Endothelial cell of umbilical vein (primary cell): ENCODE data around the gene RBPJ. TPM values are rescaled to one million over a fixed set of nuclear protein-coding genes. Genes with fewer than 3 reads are reported as not detected.

Experiments
- BruUV-seq: library from RNA; stranded (reverse); fragments of 400-500 nt; replicated peaks from 2 replicates; lab custom pipeline; 2021; lab: Mats Ljungman, UMichigan
- CTCF ChIA-PET: fragments of 300-600, 350-600 bp; sonication (Branson Sonifier 250); formaldehyde crosslinking; loops from one replicate; lab custom pipeline; 2021; ENCODE audit warnings: antibody characterized with exemption, inconsistent platforms; lab: Charles Lee
- POLR2A ChIA-PET: fragments of 300-600, 350-600 bp; sonication (Branson Sonifier 250); formaldehyde crosslinking; loops from one replicate; lab custom pipeline; 2021; ENCODE audit warnings: antibody characterized with exemption, inconsistent platforms; lab: Charles Lee
- DNase-seq: peaks from one replicate; pipeline ENCODE4 v3.0.0-alpha.2; 2011; ENCODE audit warnings: low read depth, low spot score
- FAIRE-seq: peaks from 2 replicates; lab custom pipeline; 2011; peaks lifted over from hg19 to GRCh38; lab: Jason Lieb, UNC
- H2AFZ ChIP-seq: 2 replicates; pipeline ENCODE4 v1.6.0; 2012; ENCODE audit warnings: low read depth, low read length, control low read depth, inconsistent platforms
- H3K27ac ChIP-seq: 2 replicates; pipeline ENCODE4 v1.5.1; 2011; ENCODE audit warnings: low read depth, mild to moderate bottlenecking, control low read depth, low read length, moderate library complexity; ENCODE audit not compliant: insufficient read depth
- H3K27me3 ChIP-seq, 2 experiments: 2 replicates each; pipeline versions ENCODE4 v1.6.0 to v1.6.1; 2011; ENCODE audit warnings: low read length in 2 of 2, mixed read lengths in 1 of 2; ENCODE audit not compliant: control insufficient read depth in 2 of 2, insufficient read depth in 2 of 2
- H3K36me3 ChIP-seq, 2 experiments: 2 replicates in 1 of 2; 3 replicates in 1 of 2; pipeline ENCODE4 v1.5.1; 2011; ENCODE audit warnings: low read length in 2 of 2, mild to moderate bottlenecking in 1 of 2, moderate library complexity in 1 of 2; ENCODE audit not compliant: control insufficient read depth in 2 of 2, insufficient read depth in 2 of 2; ENCODE audit errors: extremely low read depth in 1 of 2
- H3K4me1 ChIP-seq: 3 replicates; pipeline ENCODE4 v1.5.1; 2011; ENCODE audit warnings: mild to moderate bottlenecking, low read length; ENCODE audit not compliant: control insufficient read depth, insufficient read depth; ENCODE audit errors: extremely low read depth
- H3K4me2 ChIP-seq: 2 replicates; pipeline ENCODE4 v1.6.1; 2011; ENCODE audit warnings: low read length, control low read depth, mixed read lengths; ENCODE audit not compliant: insufficient read depth
- H3K4me3 ChIP-seq, 3 experiments: fragments of 200-600 bp in 1 of 3; sonication (generic), shearing (Covaris generic) in 1 of 3; replicated peaks in 1 of 3; 2 replicates each; pipeline ENCODE4 v1.5.1; 2011 to 2016; ENCODE audit warnings: control low read depth in 3 of 3, low read length in 3 of 3, mild to moderate bottlenecking in 2 of 3, inconsistent platforms in 1 of 3, low read depth in 1 of 3, moderate library complexity in 1 of 3; ENCODE audit not compliant: insufficient read depth in 1 of 3
- H3K79me2 ChIP-seq: 2 replicates; pipeline ENCODE4 v1.6.0; 2012; ENCODE audit warnings: low read length, inconsistent platforms; ENCODE audit not compliant: control insufficient read depth, insufficient read depth
- H3K9ac ChIP-seq: replicated peaks from 2 replicates; pipeline ENCODE3; 2011; ENCODE audit warnings: low read length, control low read depth; ENCODE audit not compliant: insufficient read depth; ENCODE audit errors: extremely low read depth
- H3K9me1 ChIP-seq: replicated peaks from 3 replicates; pipeline ENCODE4 v1.6.0; 2011; ENCODE audit warnings: mild to moderate bottlenecking, low read length; ENCODE audit not compliant: control insufficient read depth, insufficient read depth; ENCODE audit errors: extremely low read depth
- H3K9me3 ChIP-seq: replicated peaks from 2 replicates; pipeline ENCODE4 v1.5.1; 2012; ENCODE audit warnings: low read length, inconsistent platforms; ENCODE audit not compliant: control insufficient read depth, insufficient read depth
- H4K20me1 ChIP-seq: replicated peaks from 2 replicates; pipeline ENCODE3; 2011; ENCODE audit warnings: mild to moderate bottlenecking, low read length; ENCODE audit not compliant: control insufficient read depth, insufficient read depth; ENCODE audit errors: extremely low read depth
- EZH2 ChIP-seq: IDR thresholded peaks from 2 replicates; pipeline ENCODE4 v1.6.1; 2012; ENCODE audit warnings: borderline replicate concordance, low read depth, mild to moderate bottlenecking, moderate library complexity, low read length, inconsistent platforms; ENCODE audit not compliant: severe bottlenecking
- FOS ChIP-seq: IDR thresholded peaks from 2 replicates; pipeline ENCODE4 v1.6.1; 2011; ENCODE audit warnings: mild to moderate bottlenecking, low read length, moderate library complexity, borderline replicate concordance; ENCODE audit not compliant: insufficient read depth
- GATA2 ChIP-seq: IDR thresholded peaks from 2 replicates; pipeline ENCODE4 v1.7.0; 2011; ENCODE audit warnings: low read depth, mild to moderate bottlenecking, moderate library complexity, mixed read lengths, low read length; ENCODE audit not compliant: insufficient read length, insufficient read depth
- JUN ChIP-seq: IDR thresholded peaks from 2 replicates; pipeline ENCODE4 v1.6.1; 2011; ENCODE audit warnings: borderline replicate concordance, low read depth; ENCODE audit not compliant: insufficient read length, insufficient read depth
- MYC ChIP-seq: IDR thresholded peaks from one replicate; pipeline ENCODE4 v1.6.1; 2011; ENCODE audit warnings: mild to moderate bottlenecking, low read depth, low read length
- POLR2A ChIP-seq: IDR thresholded peaks from 2 replicates; pipeline ENCODE4 v1.6.1; 2012; ENCODE audit warnings: low read depth, mild to moderate bottlenecking, control low read depth, low read length
- POLR2AphosphoS5 ChIP-seq: IDR thresholded peaks from 2 replicates; pipeline ENCODE4 v1.6.1; 2012; ENCODE audit warnings: low read depth, mild to moderate bottlenecking, control low read depth, low read length, moderate library complexity; ENCODE audit not compliant: insufficient read depth
- dilution Hi-C: fragments of 300-500 bp; cut with MboI; formaldehyde crosslinking; loops from one replicate; pipeline ENCODE4 v1.15.0; 2019; ENCODE audit warnings: low sequenced_read_pairs; ENCODE audit not compliant: extremely low pct_ligation_motif_present
- intact Hi-C: fragments of 100-400 bp; cut with micrococcal nuclease; formaldehyde crosslinking; loops from one replicate; pipeline ENCODE4 v1.10.0; 2022
- polyA plus RNA-seq, 4 experiments: library from polyadenylated mRNA; depleted of rRNA in 3 of 4; stranded (reverse) in 3 of 4; unstranded in 1 of 4; fragments of >200 nt; gene quantifications; 2 replicates each; pipeline versions ENCODE4 v1.2.1 to v1.2.3, GENCODE V29; 2011 to 2012; ENCODE audit warnings: missing spikeins in 1 of 4
- total RNA-seq: library from RNA; stranded (reverse); gene quantifications from 2 replicates; pipeline ENCODE4 v1.2.3, GENCODE V29; 2021
- TF ChIP-seq, protein P1 (sequence below): IDR thresholded peaks from 2 replicates; pipeline ENCODE4 v1.6.1; 2011; ENCODE audit not compliant: insufficient read depth, insufficient read length

Gene RBPJ
- total and polyA plus RNA-seq, 2 donors (not counting 3 experiments of a cell fraction or from before 2014, with no cell fraction given) = 17.0 to 42.9 TPM

DNA sequence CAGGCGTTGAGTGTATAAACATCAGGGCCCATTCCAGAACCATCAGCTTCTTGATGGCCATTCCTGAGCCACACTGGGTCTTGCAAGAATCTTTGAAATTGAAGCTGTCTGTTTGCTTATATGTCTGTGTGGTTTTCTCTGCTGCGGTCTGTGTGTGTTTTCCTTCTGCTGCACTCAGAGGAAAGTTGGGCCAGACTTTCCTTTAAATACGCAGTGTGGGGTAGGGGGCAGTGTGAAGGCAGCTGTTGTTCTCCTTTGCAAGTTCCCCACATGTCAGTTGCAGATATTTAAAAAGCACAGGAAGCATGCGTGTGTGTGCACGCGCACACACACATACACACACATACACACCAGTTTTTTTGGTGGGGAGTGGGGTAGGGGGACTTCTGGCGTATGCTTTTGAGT lies 137.3 kb downstream of the RBPJ start:
- no peaks in the 10 kb centered on the region for H3K4me1 ChIP-seq
- no peak overlapping the region for H3K27ac ChIP-seq
- TF ChIP-seq MYC (no peak), EZH2 (no peak), POLR2AphosphoS5 (no peak), POLR2A (no peak), JUN (no peak), FOS (no peak), GATA2 (no peak)
- TF ChIP-seq, protein P1, sequence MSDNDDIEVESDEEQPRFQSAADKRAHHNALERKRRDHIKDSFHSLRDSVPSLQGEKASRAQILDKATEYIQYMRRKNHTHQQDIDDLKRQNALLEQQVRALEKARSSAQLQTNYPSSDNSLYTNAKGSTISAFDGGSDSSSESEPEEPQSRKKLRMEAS = no peak
- H3K9ac ChIP-seq = no peak overlapping the region
- CTCF ChIA-PET = interaction anchor here (0.6 to 6.6 kb wide), 10 partner anchors 9 to 554 kb away, joined by 3 to 79 read pairs (median 4); no protein-coding TSS in a partner anchor
- intact Hi-C loops (loop anchor here (2.0 to 5.0 kb wide), 2 partner anchors 124 to 405 kb away; partner anchors contain the start of gene TBC1D19), dilution Hi-C loops (no loop called here)
- no peak overlapping the region for H2AFZ ChIP-seq
- H3K79me2 ChIP-seq = no peaks in the 10 kb centered on the region
- H3K27me3 ChIP-seq = peaks cover 6 to 7% of the 10 kb centered on the region in 2 experiments
- DNase-seq = no peak
- no peaks in the 10 kb centered on the region for H4K20me1 ChIP-seq
- no peak overlapping the region for H3K4me2 ChIP-seq
- H3K9me1 ChIP-seq = no peaks in the 10 kb centered on the region
- H3K4me3 ChIP-seq = no peak overlapping the region
- POLR2A ChIA-PET = no interaction called here
- H3K9me3 ChIP-seq = no peaks in the 10 kb centered on the region
- H3K36me3 ChIP-seq = no peaks in the 10 kb centered on the region
- no TSS peak for BruUV-seq
- no peak for FAIRE-seq
